Heart left ventricle (tissue), 16 donors: ENCODE data around the gene MEAK7. TPM values are rescaled to one million over a fixed set of nuclear protein-coding genes. Genes with fewer than 3 reads are reported as not detected.

ENCODE experiments used
- ATAC-seq, 4 donors: fragments of 200-7000 bp; cut with Tn5 transposase; one replicate each; pipeline ENCODE4 v1.9.1; 2020 to 2022; ENCODE audit warnings: moderate library complexity in 4 of 4, mild to moderate bottlenecking in 3 of 4, moderate number of reproducible peaks in 1 of 4
- DNase-seq, 5 donors: peaks; one replicate each; pipeline ENCODE4 v3.0.0-alpha.2; 2020
- H3K27ac ChIP-seq, 12 donors: fragments of 200-600 bp; sonication (generic) in 4 of 12; one replicate each; pipeline versions ENCODE4 v1.5.0 to v1.8.0; 2016 to 2022; ENCODE audit warnings: mild to moderate bottlenecking in 2 of 12
- H3K27me3 ChIP-seq, 9 donors: fragments of 200-600 bp; sonication (generic) in 2 of 9; one replicate each; pipeline versions ENCODE4 v1.5.1 to v1.8.0; 2016 to 2022; ENCODE audit warnings: mild to moderate bottlenecking in 3 of 9
- H3K36me3 ChIP-seq, 9 donors: fragments of 200-600 bp; sonication (generic) in 2 of 9; one replicate each; pipeline versions ENCODE4 v1.5.0 to v1.8.0; 2018 to 2022; ENCODE audit warnings: mild to moderate bottlenecking in 2 of 9
- H3K4me1 ChIP-seq, 12 donors: fragments of 200-600 bp; sonication (generic) in 4 of 12; one replicate each; pipeline versions ENCODE4 v1.5.0 to v1.8.0; 2016 to 2022; ENCODE audit warnings: mild to moderate bottlenecking in 3 of 12
- H3K4me3 ChIP-seq, 12 donors: fragments of 200-600 bp; sonication (generic) in 4 of 12; one replicate each; pipeline versions ENCODE4 v1.5.0 to v1.8.0; 2017 to 2022; ENCODE audit warnings: mild to moderate bottlenecking in 9 of 12, moderate library complexity in 4 of 12
- H3K9me3 ChIP-seq, 12 donors: fragments of 200-600 bp; sonication (generic) in 4 of 12; one replicate each; pipeline versions ENCODE4 v1.5.0 to v1.8.0; 2016 to 2022; ENCODE audit warnings: mild to moderate bottlenecking in 1 of 12
- CTCF ChIP-seq, 12 donors: fragments of 200-600 bp; sonication (generic) in 4 of 12; IDR thresholded peaks; one replicate each; pipeline versions ENCODE4 v1.5.0 to v1.8.0; 2018 to 2022; ENCODE audit warnings: antibody characterized with exemption in 12 of 12, mild to moderate bottlenecking in 5 of 12
- POLR2A ChIP-seq, 2 donors: fragments of 450-650 bp; IDR thresholded peaks; one replicate each; pipeline ENCODE4 v1.6.1; 2017; ENCODE audit warnings: antibody characterized with exemption in 2 of 2, mild to moderate bottlenecking in 2 of 2, moderate library complexity in 2 of 2
- WGBS, 4 donors: extraction: QIAGEN DNeasy Blood & Tissue Kit in 2 of 4; methylation state at CpG; one replicate each; pipeline versions ENCODE4 v1.1.5 to v1.1.7; 2013 to 2018; 5-methylcytosine and 5-hydroxymethylcytosine counted together
- intact Hi-C, 10 donors: fragments of 100-400 bp; cut with DNase I; formaldehyde crosslinking; loops; one replicate each; pipeline versions ENCODE4 v1.11.1 to v1.14.2; 2022
- polyA plus RNA-seq, 2 donors: library from polyadenylated mRNA; stranded (reverse); fragments of 200-250 nt; gene quantifications; one replicate each; pipeline ENCODE4 v1.2.3, GENCODE V29; 2013
- total RNA-seq, 9 donors: library from RNA; depleted of rRNA in 2 of 9; stranded (reverse); fragments of >200 nt in 2 of 9; fragmentation: NEBNext Ultra II Directional in 3 of 9; extraction: Animal tissue kit (Norgen Biotek cat#: 25700) in 3 of 9; gene quantifications; one replicate each; pipeline versions ENCODE4 v1.1.0 to v1.2.4, GENCODE V29; 2016 to 2023
- donor health status: ischemic (EF 13 %, LVEDD 7.1; RV severe dilation, severe dysfunction).
- donor health status: healthy with polysubstance abuse.
- donor health status: DM: no; HTN: yes; CAD: no.
- donor health status: DM: no; HTN: no; CAD: no.
- donor health status: ischemic (EF 25% LVEDD 6.9; RV normal size, moderate dysfunction).
- donor health status: ischemic (EF 25% LVEDD 5.7; RV mildly dilated, moderate dysfunction).
- donor health status: healthy.
- donor health status: DM: yes; HTN: yes; CAD: no.
- donor health status: ischemic (EF 35%, LVEDD 5.7; RV mildly dilated, moderate dysfunction).
- donor health status: nonischemic (EF 11% LVEDD 7.7; RV severe dilation, severe dysfunction).
- donor health status: DM: yes; HTN: yes; CAD: no.
- donor health status: PGD.
- donor health status: ischemic (EF 29% LVEDD 5.4; RV normal size, mild dysfunction).
- donor health status: nonischemic (EF 23%, LVEDD 6.1; RV moderate dilation, normal function).

MEAK7 gene
- total and polyA plus RNA-seq, 11 donors, result 2.2 to 13.2 (median 5.1) TPM

- TF ChIP-seq POLR2A (IDR thresholded peaks at IDR 0.05) (no peak), CTCF (IDR thresholded peaks at IDR 0.05) (no peak)
- ATAC-seq (no peak), DNase-seq (no peak)
- Histone ChIP-seq H3K9me3 (no peaks in the 10 kb centered on the region), H3K27me3 (no peaks in the 10 kb centered on the region), H3K4me3 (no peak overlapping the region), H3K36me3 (no peaks in the 10 kb centered on the region), H3K27ac (no peak overlapping the region), H3K4me1 (no peaks in the 10 kb centered on the region)
- intact Hi-C loops, result no loop called here
- 90 to 95% (median 92%) methylated on average over 9 of the region's 9 CpGs for WGBS, 4 donors
Observed at GRCh38 chr16:84455031-84455430, 49.4 kb downstream of the MEAK7 start.

Other genes starting within 250 kb of the MEAK7 start
- gene WFDC1, start 209.8 kb downstream of the MEAK7 start, total RNA-seq, result 1 to 10 TPM in 6 of 9 donors, under 1 TPM in 3; 0.50 to 5.4 (median 1.6) TPM
- gene WFDC1, start 209.8 kb downstream of the MEAK7 start, polyA plus RNA-seq, result 1 to 10 TPM; 1.2 to 2.1 TPM
- gene ATP2C2, start 136.1 kb downstream of the MEAK7 start, total RNA-seq, result not detected
- under 1 TPM in 1 of 2 donors, not detected in 1; 0.17 TPM for gene ATP2C2, start 136.1 kb downstream of the MEAK7 start, polyA plus RNA-seq
- gene COTL1, start 113.4 kb upstream of the MEAK7 start, total RNA-seq, result 100 to 1,000 TPM in 1 of 9 donors, 10 to 100 TPM in 5, 1 to 10 TPM in 3; 6.8 to 120 (median 11.0) TPM
- 10 to 100 TPM in 1 of 2 donors, 1 to 10 TPM in 1; 5.2 to 23.8 TPM for gene COTL1, start 113.4 kb upstream of the MEAK7 start, polyA plus RNA-seq
- gene KLHL36, start 143.9 kb upstream of the MEAK7 start, total RNA-seq, result 10 to 100 TPM; 44.0 to 93.0 (median 62.0) TPM
- 10 to 100 TPM; 19.2 to 39.2 TPM for gene KLHL36, start 143.9 kb upstream of the MEAK7 start, polyA plus RNA-seq
- 10 to 100 TPM; 57.3 to 73.5 (median 62.9) TPM for gene USP10, start 195.3 kb upstream of the MEAK7 start, total RNA-seq
- gene USP10, start 195.3 kb upstream of the MEAK7 start, polyA plus RNA-seq, result 10 to 100 TPM; 17.8 to 46.8 TPM